Embryonic facial prominence (tissue), 1 donor: ENCODE results near the gene RCCD1.

Source experiments
- DNase-seq: peaks from one replicate; pipeline ENCODE4 v3.0.0-alpha.2; 2016; ENCODE audit errors: extremely low spot score

RCCD1 gene

GRCh38 chr15:90942354-90943120, 12.1 kb upstream of the RCCD1 start:
- DNase-seq, result no peak

- no peak for DNase-seq
Measured at GRCh38 chr15:90945091-90945490, 9.6 kb upstream of the RCCD1 start.

DNA sequence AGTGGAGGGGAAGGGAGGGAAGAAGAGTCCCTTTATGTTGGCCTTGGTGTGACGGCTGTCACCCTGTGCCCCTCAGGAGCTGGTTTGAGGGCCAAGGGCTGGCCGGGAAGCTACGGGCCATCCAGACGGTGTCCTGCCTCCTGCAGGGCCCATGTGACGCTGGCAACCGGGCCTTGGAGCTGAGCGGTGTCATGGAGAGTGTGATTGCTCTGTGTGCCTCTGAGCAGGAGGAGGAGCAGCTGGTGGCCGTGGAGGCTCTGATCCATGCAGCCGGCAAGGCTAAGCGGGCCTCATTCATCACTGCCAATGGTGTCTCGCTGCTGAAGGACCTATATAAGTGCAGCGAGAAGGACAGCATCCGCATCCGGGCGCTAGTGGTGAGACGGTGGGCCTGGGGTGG, 8.1 kb upstream of the RCCD1 start:
- no peak for DNase-seq

DNA sequence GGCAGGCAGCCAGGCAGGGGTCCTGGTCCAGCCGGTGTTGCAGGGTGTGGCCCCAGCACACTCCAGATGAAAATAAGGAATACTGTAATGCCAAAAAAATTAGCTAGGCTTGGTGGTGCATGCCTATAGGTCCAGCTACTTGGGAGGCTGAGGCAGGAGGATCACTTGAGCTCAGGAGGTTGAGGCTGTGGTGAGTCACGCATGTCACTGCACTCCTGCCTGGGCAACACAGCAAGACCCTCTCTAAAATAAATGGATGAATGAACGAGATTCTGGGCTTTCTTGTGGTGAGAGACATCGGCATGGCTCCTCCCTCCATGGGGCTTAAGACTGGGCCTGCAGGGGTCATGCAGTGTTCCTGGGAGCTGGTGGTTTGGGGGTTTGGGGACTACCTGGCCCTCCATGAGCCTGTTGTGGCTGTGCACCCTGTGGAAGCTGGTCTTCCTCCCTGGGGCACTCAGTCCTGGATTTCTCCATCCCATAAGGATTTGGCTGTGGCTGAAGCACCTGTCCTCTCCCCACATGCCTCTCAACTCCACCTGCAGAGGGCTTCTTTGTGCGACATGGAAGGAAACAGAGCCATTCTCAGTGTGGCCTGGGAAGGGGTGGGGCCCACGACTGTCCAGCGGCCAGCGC, 7.6 kb upstream of the RCCD1 start:
- DNase-seq, result no peak

- DNase-seq, result no peak
Measured at GRCh38 chr15:90947577-90948357, 6.9 kb upstream of the RCCD1 start.

DNA sequence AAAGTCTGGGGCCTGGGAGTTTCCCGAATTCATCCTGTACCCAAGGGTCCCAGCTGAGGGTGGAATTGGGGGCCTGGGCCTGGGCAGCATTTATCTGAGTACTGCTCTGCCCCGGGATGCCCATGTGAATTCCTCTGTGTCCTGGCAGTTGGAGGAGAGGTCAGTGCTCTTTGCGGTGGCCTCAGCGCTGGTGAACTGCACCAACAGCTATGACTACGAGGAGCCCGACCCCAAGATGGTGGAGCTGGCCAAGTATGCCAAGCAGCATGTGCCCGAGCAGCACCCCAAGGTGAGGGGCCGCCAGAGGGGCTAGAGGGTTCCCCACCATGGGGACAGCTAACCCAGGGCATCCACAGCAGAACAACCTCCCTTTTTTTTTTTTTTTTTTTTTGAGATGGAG, 6.2 kb upstream of the RCCD1 start:
- no peak for DNase-seq

DNA sequence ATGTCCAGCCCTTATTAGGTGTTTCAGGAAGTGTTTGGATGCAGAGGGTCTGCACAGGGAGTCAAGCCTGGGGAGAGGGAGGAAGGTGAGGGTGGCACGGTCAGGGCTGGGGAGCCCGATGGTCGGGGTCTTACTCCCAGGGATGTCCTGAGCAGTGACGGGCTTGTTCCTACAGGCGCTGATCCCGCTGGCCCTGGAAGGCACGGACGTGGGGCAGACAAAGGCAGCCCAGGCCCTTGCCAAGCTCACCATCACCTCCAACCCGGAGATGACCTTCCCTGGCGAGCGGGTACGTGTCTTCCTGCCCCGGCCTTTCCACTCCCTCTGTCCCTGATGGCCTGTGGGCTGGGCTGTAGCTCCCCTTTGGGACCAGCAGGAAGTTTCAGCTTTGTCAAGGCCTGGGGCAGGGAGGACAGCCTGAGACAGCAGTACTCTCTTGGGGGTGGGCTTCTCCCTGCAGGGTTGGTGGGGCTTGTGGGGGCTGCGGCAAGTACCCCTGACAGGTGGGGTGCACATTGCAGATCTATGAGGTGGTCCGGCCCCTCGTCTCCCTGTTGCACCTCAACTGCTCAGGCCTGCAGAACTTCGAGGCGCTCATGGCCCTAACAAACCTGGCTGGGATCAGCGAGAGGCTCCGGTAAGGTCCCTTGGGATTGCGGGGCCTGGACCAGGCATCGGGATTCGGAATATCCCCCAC, 4.6 kb upstream of the RCCD1 start:
- DNase-seq, result no peak

DNA sequence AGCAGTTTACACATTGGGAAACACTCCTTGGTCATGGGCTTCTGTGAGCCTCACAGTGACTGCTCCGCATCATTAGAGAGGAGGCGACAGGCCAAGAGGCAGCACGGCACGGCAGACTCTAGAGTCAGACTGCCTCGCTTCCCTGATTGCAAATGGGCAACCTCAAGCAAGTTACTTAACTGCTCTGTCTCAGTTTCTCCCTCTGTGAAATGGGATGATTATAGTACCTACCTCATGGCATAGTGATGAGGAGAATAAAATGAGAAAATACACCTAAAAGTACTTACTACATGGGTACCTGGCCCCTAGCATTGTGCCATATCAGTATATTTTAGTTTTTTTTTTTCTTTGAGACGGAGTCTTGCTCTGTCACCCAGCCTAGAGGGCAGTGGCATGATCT, 4.0 kb upstream of the RCCD1 start:
- no peak for DNase-seq

DNA sequence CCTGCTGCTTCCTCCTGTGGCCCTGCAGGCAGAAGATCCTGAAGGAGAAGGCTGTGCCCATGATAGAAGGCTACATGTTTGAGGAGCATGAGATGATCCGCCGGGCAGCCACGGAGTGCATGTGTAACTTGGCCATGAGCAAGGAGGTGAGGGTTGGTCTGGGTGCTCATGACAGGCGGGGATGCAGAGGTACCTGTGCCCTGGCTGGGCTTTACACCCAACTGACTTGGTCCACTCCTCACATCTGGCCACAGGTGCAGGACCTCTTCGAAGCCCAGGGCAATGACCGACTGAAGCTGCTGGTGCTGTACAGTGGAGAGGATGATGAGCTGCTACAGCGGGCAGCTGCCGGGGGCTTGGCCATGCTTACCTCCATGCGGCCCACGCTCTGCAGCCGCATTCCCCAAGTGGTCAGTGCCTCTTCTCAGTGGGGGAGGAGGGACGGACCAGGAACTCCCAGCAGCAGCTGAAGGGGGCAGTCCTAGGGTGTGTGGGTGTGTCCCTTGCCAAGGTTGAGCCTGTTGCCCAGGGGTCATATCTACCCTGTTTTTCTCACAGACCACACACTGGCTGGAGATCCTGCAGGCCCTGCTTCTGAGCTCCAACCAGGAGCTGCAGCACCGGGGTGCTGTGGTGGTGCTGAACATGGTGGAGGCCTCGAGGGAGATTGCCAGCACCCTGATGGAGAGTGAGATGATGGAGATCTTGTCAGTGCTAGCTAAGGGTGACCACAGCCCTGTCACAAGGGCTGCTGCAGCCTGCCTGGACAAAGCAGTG, 1.6 kb upstream of the RCCD1 start:
- DNase-seq, result no peak

- DNase-seq, result no peak
Measured at GRCh38 chr15:90953947-90954711, 555 bp upstream of the RCCD1 start.

DNA sequence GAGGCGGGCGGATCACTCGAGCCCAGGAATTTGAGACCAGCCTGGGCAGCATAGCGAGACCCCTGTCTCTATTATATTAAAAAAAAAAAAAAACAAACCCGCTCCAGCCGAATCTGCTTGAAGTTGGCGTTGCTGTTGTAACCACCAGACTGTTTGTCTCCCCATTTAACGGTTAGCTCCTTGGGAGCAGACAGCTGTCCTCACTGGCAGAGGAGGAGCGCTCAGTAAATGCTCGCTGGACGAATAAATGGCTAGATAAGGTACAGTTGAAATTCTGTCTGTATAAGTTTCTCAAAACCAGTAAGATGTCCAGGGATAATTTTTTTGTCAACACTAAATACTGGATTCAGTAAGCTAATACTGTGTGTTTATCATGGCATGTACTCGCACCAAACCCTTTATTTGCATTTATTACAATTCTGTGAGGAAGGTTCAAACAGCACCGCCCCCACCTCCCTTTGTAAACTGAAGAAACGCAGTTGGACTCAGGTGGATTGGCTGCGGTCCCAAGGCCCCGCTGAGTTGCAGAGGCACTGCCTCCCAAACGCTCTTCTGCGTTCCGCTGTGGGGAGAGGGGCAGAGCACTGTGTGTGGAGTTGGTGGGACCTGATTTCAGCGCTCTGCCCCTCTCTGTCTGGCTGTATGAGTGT, 1.1 kb downstream of the RCCD1 start:
- DNase-seq, result no peak

GRCh38 chr15:90956274-90957030, 1.8 kb downstream of the RCCD1 start:
- no peak for DNase-seq

DNA sequence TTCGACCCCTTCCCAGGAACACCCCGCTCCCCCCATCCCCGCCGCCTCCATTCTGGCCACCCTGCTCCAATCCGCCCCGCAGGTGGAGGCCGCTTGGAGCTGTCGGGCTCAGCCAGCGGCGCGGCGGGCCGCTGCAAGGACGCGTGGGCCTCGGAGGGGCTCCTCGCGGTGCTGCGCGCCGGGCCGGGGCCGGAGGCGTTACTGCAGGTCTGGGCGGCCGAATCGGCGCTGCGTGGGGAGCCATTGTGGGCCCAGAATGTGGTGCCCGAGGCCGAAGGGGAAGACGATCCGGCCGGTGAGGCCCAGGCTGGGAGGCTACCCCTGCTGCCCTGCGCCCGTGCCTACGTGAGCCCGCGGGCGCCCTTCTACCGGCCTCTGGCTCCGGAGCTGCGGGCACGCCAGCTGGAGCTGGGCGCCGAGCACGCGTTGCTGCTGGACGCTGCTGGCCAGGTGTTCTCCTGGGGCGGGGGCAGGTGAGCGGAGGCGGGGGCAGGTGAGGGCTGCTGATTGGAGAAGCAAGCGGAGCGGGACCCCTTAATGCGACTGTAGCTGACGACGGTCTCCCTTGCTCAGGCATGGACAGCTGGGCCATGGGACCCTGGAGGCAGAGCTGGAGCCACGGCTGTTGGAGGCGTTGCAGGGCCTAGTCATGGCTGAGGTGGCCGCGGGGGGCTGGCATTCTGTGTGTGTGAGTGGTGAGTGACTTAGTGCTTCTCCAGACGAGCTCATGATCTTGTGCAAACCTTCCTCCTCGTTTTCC, 2.5 kb downstream of the RCCD1 start:
- DNase-seq, result no peak

- no peak for DNase-seq
Measured at GRCh38 chr15:90957791-90958190, 3.1 kb downstream of the RCCD1 start.

DNA sequence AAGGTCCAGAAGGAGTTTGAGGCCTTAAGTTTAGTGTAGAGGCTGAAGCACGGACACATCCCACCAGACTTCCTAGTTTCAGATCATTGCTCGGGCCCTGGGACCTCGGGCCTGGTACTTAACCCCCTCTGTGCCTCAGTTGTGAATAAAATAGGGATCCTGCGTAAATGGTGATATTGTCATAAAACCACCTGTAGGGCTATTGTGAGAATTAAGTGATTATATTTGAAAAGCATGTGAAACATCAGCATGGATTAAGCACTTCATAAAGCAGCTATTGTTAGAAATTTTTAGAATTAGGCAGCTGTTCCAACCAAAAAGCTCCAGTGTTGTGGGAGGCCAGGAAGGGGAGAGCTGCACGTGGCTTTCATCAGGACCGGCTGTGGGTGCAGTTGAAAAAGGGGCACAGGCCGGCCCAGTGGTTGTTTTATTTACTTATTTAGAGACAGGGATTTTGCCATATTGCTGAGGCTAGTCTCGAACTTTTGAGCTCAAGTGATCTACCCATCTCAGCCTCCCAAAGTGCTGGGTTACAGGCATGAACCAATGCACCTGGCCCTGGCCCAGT, 4.4 kb downstream of the RCCD1 start:
- no peak for DNase-seq

DNA sequence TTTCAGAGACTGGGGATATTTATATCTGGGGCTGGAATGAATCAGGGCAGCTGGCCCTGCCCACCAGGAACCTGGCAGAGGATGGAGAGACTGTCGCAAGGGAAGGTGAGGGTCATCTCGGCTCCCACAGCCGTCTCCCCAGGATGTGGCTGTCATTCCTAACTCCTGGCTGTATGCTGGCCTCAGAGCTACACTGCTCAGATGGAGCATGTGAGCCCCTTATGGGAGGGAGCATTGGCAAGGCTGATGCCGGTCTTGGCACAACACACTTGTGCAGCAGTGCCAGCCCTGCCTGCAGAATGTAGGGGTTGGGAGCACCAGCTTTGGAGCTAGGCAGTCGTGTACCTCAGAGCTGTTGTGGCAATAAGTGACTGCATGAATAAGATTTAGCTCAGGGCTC, 5.2 kb downstream of the RCCD1 start:
- DNase-seq, result no peak

DNA sequence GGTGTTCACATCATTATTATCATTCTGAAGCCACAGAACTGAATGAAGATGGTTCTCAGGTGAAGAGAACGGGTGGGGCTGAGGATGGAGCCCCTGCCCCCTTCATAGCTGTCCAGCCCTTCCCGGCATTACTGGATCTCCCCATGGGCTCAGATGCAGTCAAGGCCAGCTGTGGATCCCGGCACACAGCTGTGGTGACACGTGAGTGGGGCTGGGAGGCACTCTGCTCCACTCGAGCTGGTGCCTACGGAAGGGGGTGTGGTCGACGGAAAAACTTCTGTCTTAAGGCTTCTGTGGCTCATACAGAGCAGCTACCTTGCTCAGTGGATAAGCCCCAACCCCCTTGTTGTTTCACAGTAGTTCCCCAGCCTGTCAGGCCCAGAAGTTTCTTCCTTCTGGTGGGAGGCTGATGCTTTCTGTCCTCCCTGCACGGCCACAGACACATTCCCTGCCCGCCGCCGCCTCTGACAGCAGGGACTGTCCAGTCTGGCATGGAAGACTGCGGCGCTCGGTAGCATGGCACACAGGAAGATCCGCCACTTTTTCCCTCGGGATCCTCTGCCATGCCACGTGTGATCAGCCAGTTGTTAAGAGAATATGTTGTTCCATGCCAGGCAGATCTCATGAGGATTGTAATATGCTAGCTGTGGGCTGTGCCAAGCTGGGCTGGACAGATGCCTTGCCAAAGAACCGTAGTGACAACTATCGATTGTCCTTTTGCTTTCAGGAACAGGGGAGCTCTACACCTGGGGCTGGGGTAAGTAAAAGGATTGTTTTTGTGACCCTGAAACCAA, 5.8 kb downstream of the RCCD1 start:
- no peak for DNase-seq

GRCh38 chr15:90962021-90962420, 7.3 kb downstream of the RCCD1 start:
- no peak for DNase-seq
